IMR-90 (cell line): ENCODE results near the gene SLC38A8. TPM values are rescaled to one million over a fixed set of nuclear protein-coding genes. Genes with fewer than 3 reads are reported as not detected.

Experiments used
- ATAC-seq: fragments of 200-7000 bp; cut with Tn5 transposase; 2 replicates; pipeline ENCODE4 v1.9.1; 2020; ENCODE audit warnings: low read depth, mild to moderate bottlenecking, moderate library complexity
- BruUV-seq: library from RNA; stranded (reverse); fragments of 400-500 nt; replicated peaks from 2 replicates; lab custom pipeline; 2021; lab: Mats Ljungman, UMichigan
- CTCF ChIA-PET: fragments of 300-600 bp; formaldehyde crosslinking; extraction: SDS; loops from one replicate; lab custom pipeline; 2021; ENCODE audit warnings: antibody characterized with exemption; lab: Yijun Ruan, JAX
- POLR2A ChIA-PET: fragments of 300-600 bp; sonication (Branson Sonifier 250); formaldehyde crosslinking; loops from one replicate; lab custom pipeline; 2022; ENCODE audit warnings: antibody characterized with exemption; ENCODE audit not compliant: unreplicated experiment; lab: Charles Lee
- DNase-seq: peaks from one replicate; pipeline ENCODE4 v3.0.0; 2013
- H2AFZ ChIP-seq: replicated peaks from 2 replicates; pipeline ENCODE3; 2013; ENCODE audit warnings: low read length, mild to moderate bottlenecking; ENCODE audit not compliant: poor library complexity
- H2AK5ac ChIP-seq: 2 replicates; pipeline ENCODE4 v1.6.1; 2013; ENCODE audit warnings: low read depth, low read length, inconsistent platforms
- H2AK9ac ChIP-seq: replicated peaks from 2 replicates; pipeline ENCODE3; 2013; ENCODE audit warnings: mild to moderate bottlenecking, low read depth, low read length, moderate library complexity; ENCODE audit not compliant: poor library complexity
- H2BK120ac ChIP-seq: 2 replicates; pipeline ENCODE4 v1.6.1; 2013; ENCODE audit warnings: low read depth, low read length, inconsistent platforms
- H2BK15ac ChIP-seq: 3 replicates; pipeline ENCODE4 v1.6.1; 2013; ENCODE audit warnings: low read depth, low read length, inconsistent platforms
- H2BK20ac ChIP-seq: 2 replicates; pipeline ENCODE4 v1.6.1; 2013; ENCODE audit warnings: low read depth, mild to moderate bottlenecking, inconsistent platforms, low read length, moderate library complexity
- H2BK5ac ChIP-seq: 2 replicates; pipeline ENCODE4 v1.6.1; 2013; ENCODE audit warnings: mild to moderate bottlenecking, low read depth, low read length, inconsistent platforms; ENCODE audit not compliant: poor library complexity, severe bottlenecking
- H3K14ac ChIP-seq: replicated peaks from 2 replicates; pipeline ENCODE4 v1.6.1; 2013; ENCODE audit warnings: low read depth, low read length, inconsistent platforms
- H3K18ac ChIP-seq: 2 replicates; pipeline ENCODE4 v1.6.1; 2013; ENCODE audit warnings: low read depth, low read length, control low read depth
- H3K23ac ChIP-seq: 2 replicates; pipeline ENCODE4 v1.6.1; 2013; ENCODE audit warnings: low read depth, low read length, inconsistent platforms
- H3K27ac ChIP-seq: 2 replicates; pipeline ENCODE4 v1.5.1; 2013; ENCODE audit warnings: mild to moderate bottlenecking, control low read depth, low read length; ENCODE audit not compliant: insufficient read depth
- H3K27me3 ChIP-seq: 2 replicates; pipeline ENCODE4 v1.6.1; 2013; ENCODE audit warnings: low read length; ENCODE audit not compliant: control insufficient read depth, insufficient read depth
- H3K36me3 ChIP-seq: 2 replicates; pipeline ENCODE4 v1.6.1; 2013; ENCODE audit warnings: low read length, mixed read lengths; ENCODE audit not compliant: control insufficient read depth, insufficient read depth
- H3K4ac ChIP-seq: 2 replicates; pipeline ENCODE4 v1.6.1; 2013; ENCODE audit warnings: low read depth, low read length, inconsistent platforms
- H3K4me1 ChIP-seq: 2 replicates; pipeline ENCODE4 v1.6.1; 2013; ENCODE audit warnings: low read length, mixed read lengths; ENCODE audit not compliant: control insufficient read depth, insufficient read depth
- H3K4me2 ChIP-seq: 2 replicates; pipeline ENCODE4 v1.6.1; 2013; ENCODE audit warnings: low read depth, mild to moderate bottlenecking, control low read depth, low read length, moderate library complexity
- H3K4me3 ChIP-seq: 2 replicates; pipeline ENCODE4 v1.5.1; 2013; ENCODE audit warnings: low read depth, mild to moderate bottlenecking, control low read depth, low read length, moderate library complexity; ENCODE audit not compliant: insufficient read depth
- H3K56ac ChIP-seq: 2 replicates; pipeline ENCODE4 v1.6.1; 2013; ENCODE audit warnings: low read length, inconsistent platforms; ENCODE audit not compliant: insufficient read depth; ENCODE audit errors: extremely low read depth
- H3K79me1 ChIP-seq, 2 experiments: 2 replicates each; pipeline ENCODE4 v1.6.1; 2013; ENCODE audit warnings: low read length in 2 of 2, inconsistent platforms in 1 of 2, low read depth in 1 of 2
- H3K9ac ChIP-seq: 2 replicates; pipeline ENCODE4 v1.6.1; 2013; ENCODE audit warnings: low read depth, low read length, control low read depth
- H3K9me1 ChIP-seq: 2 replicates; pipeline ENCODE4 v1.6.1; 2013; ENCODE audit warnings: low read length, inconsistent platforms; ENCODE audit not compliant: insufficient read depth
- H3K9me3 ChIP-seq: 2 replicates; pipeline ENCODE4 v1.6.1; 2013; ENCODE audit warnings: low read length; ENCODE audit not compliant: control insufficient read depth, insufficient read depth
- H4K20me1 ChIP-seq: 2 replicates; pipeline ENCODE4 v1.6.1; 2013; ENCODE audit warnings: low read length, inconsistent platforms; ENCODE audit not compliant: insufficient read depth
- H4K5ac ChIP-seq: 2 replicates; pipeline ENCODE4 v1.6.1; 2013; ENCODE audit warnings: mild to moderate bottlenecking, low read depth, low read length, control low read depth
- H4K8ac ChIP-seq, 2 experiments: 2 replicates each; pipeline ENCODE4 v1.6.1; 2013; ENCODE audit warnings: low read depth in 2 of 2, low read length in 2 of 2, control low read depth in 1 of 2, inconsistent platforms in 1 of 2
- H4K91ac ChIP-seq: 2 replicates; pipeline ENCODE4 v1.6.1; 2013; ENCODE audit warnings: low read depth, low read length, inconsistent platforms; ENCODE audit not compliant: insufficient read depth
- CHD1 ChIP-seq: IDR thresholded peaks from 2 replicates; pipeline ENCODE4 v1.6.1; 2012; ENCODE audit warnings: low read depth, low read length, improper control_type of control experiment
- ELK1 ChIP-seq: fragments of 150-350 bp; IDR thresholded peaks from 2 replicates; pipeline ENCODE4 v1.6.1; 2016; ENCODE audit warnings: low read depth, mild to moderate bottlenecking, low read length, moderate library complexity, borderline replicate concordance
- FOS ChIP-seq: fragments of 150-350 bp; IDR thresholded peaks from 2 replicates; pipeline ENCODE4 v1.6.1; 2016; ENCODE audit warnings: low read depth, low read length
- MAZ ChIP-seq: IDR thresholded peaks from 2 replicates; pipeline ENCODE4 v1.6.1; 2012; ENCODE audit warnings: low read depth, mild to moderate bottlenecking, low read length, improper control_type of control experiment, moderate library complexity, borderline replicate concordance
- MXI1 ChIP-seq: IDR thresholded peaks from 2 replicates; pipeline ENCODE4 v1.6.1; 2012; ENCODE audit warnings: low read depth, mild to moderate bottlenecking, low read length, moderate library complexity, borderline replicate concordance
- NFE2L2 ChIP-seq: fragments of 150-350 bp; IDR thresholded peaks from 2 replicates; pipeline ENCODE4 v1.6.1; 2016; ENCODE audit warnings: low read depth, mild to moderate bottlenecking, low read length
- POLR2A ChIP-seq: IDR thresholded peaks from 2 replicates; pipeline ENCODE4 v1.6.1; 2012; ENCODE audit warnings: mild to moderate bottlenecking, low read depth, low read length
- RCOR1 ChIP-seq: IDR thresholded peaks from 2 replicates; pipeline ENCODE4 v1.6.1; 2012; ENCODE audit warnings: mild to moderate bottlenecking, low read length, improper control_type of control experiment; ENCODE audit not compliant: insufficient replicate concordance
- SMC3 ChIP-seq: fragments of 150-350 bp; IDR thresholded peaks from 2 replicates; pipeline ENCODE4 v1.6.1; 2016; ENCODE audit warnings: low read depth, mild to moderate bottlenecking, antibody characterized with exemption, low read length, moderate library complexity
- USF2 ChIP-seq: fragments of 150-350 bp; IDR thresholded peaks from 2 replicates; pipeline ENCODE4 v1.6.1; 2017; ENCODE audit warnings: mild to moderate bottlenecking, antibody characterized with exemption, low read length, low read depth
- WGBS, 2 experiments: methylation state at CpG; one replicate each; pipeline versions ENCODE4 v1.1.5 to v1.1.7; 2013; ENCODE audit warnings: missing lambda C conversion rate in 2 of 2; ENCODE audit not compliant: insufficient read length in 1 of 2; ENCODE audit errors: extremely low coverage in 2 of 2; 5-methylcytosine and 5-hydroxymethylcytosine counted together
- dilution Hi-C: fragments of 300-500 bp; cut with HindIII; formaldehyde crosslinking; loops from one replicate; pipeline ENCODE4 v1.14.3; 2018; ENCODE audit warnings: low sequenced_read_pairs; ENCODE audit not compliant: unreplicated experiment
- in situ Hi-C: fragments of 300-500 bp; cut with MboI; formaldehyde crosslinking; loops from 3 replicates; pipeline ENCODE4 v1.14.3; 2019; ENCODE audit warnings: low sequenced_read_pairs, inconsistent platforms, mixed read lengths
- intact Hi-C: fragments of 100-400 bp; cut with micrococcal nuclease; formaldehyde crosslinking; loops from 2 replicates; pipeline ENCODE4 v1.10.0; 2022
- polyA plus RNA-seq, 3 experiments: library from polyadenylated mRNA; depleted of rRNA; stranded (reverse); fragments of >200 nt; gene quantifications; 2 replicates each; pipeline ENCODE4 v1.2.3, GENCODE V29; 2012; ENCODE audit warnings: low replicate concordance in 1 of 3
- total RNA-seq: library from RNA; depleted of rRNA; stranded (reverse); fragments of >200 nt; gene quantifications from 2 replicates; pipeline ENCODE4 v1.2.3, GENCODE V29; 2012

SLC38A8 gene
- total and polyA plus RNA-seq, 2 of the 4 experiments (the other 2 are of a cell fraction) = not detected

GRCh38 chr16:84080378-84080777, 37.8 kb upstream of the SLC38A8 start:
- Histone ChIP-seq H2AK9ac (no peak overlapping the region), H2BK5ac (no peak overlapping the region), H2BK20ac (no peak overlapping the region), H3K4ac (no peak overlapping the region), H4K91ac (no peak overlapping the region), H3K36me3 (peaks cover 36% of the 10 kb centered on the region), H3K4me3 (no peak overlapping the region), H3K4me2 (no peak overlapping the region), H3K56ac (no peak overlapping the region), H3K9me1 (no peaks in the 10 kb centered on the region), H3K79me1 (peaks cover 0 to 8% of the 10 kb centered on the region in 2 experiments; a peak in 2 of 4 replicates), H4K5ac (no peak overlapping the region), H2AK5ac (no peak overlapping the region), H3K4me1 (no peaks in the 10 kb centered on the region), H3K18ac (no peak overlapping the region), H4K20me1 (peaks cover 16% of the 10 kb centered on the region; the same call in 1 of the 2 replicates), H3K9me3 (no peaks in the 10 kb centered on the region), H4K8ac (no peak overlapping the region), H2AFZ (no peak overlapping the region), H2BK120ac (no peak overlapping the region), H3K23ac (no peak overlapping the region), H3K9ac (no peak overlapping the region), H3K14ac (no peak overlapping the region), H2BK15ac (no peak overlapping the region), H3K27me3 (no peaks in the 10 kb centered on the region), H3K27ac (no peak overlapping the region)
- no peak for ATAC-seq
- TF ChIP-seq FOS (no peak), NFE2L2 (no peak), CHD1 (no peak), POLR2A (no peak), SMC3 (no peak), ELK1 (no peak), RCOR1 (no peak), MAZ (no peak), USF2 (no peak), MXI1 (no peak)
- 76% methylated on average over 2 of the region's 8 CpGs; no CpG with 5 or more reads in 1 of the 2 experiments for WGBS, 2 experiments
- no peak for DNase-seq
- in situ Hi-C loops (loop anchor here (10.0 kb wide), 1 partner anchor 404 kb away; no protein-coding TSS in a partner anchor), dilution Hi-C loops (no loop called here), intact Hi-C loops (no loop called here)
- ChIA-PET POLR2A (no interaction called here), CTCF (no interaction called here)
- BruUV-seq = no TSS peak
